ENCODE results near the gene PRPF4. TPM values are rescaled to one million over a fixed set of nuclear protein-coding genes. Genes with fewer than 3 reads are reported as not detected.

PRPF4 gene
- total RNA-seq, 6 experiments from 2014 or later = 6.9 to 13.0 (median 10.1) TPM

DNA sequence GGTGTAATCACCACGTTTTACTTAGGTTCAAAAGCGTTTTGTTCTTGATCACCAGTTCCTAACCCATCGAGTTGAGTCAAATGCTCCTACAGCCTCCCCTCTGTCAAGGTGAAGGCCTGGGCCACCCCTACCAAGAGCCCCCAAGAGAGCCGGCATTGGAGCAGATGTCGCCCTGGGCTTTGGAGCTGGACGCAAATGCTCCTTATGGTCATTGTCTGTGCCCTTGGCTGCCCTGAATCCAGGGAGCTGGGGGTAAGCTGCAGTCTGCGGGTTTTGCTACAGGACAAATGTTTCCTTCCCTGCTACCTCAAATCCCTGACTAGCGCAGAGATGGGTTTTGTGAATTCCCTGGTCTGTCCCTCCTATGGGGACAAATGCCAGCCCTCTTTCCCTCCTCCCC, 22.9 kb downstream of the PRPF4 start:
- TF ChIP-seq POLR2A (IDR thresholded peaks at IDR 0.05) = no peak
- intact Hi-C loops (cut with DNase I) = no loop called here
- DNase-seq = no peak
- Histone ChIP-seq H3K27ac (no peak overlapping the region), H3K27me3 (no peaks in the 10 kb centered on the region), H3K36me3 (peaks cover 0 to 5% (median 0%) of the 10 kb centered on the region in 4 donors), H3K9me3 (no peaks in the 10 kb centered on the region), H3K4me3 (no peak overlapping the region), H3K4me1 (no peaks in the 10 kb centered on the region)
- WGBS (ENCODE audit: insufficient coverage, low coverage, low lambda C conversion rate, missing lambda C conversion rate) = 33% methylated on average over 1 of the region's 8 CpGs
- no peak for ATAC-seq

DNA sequence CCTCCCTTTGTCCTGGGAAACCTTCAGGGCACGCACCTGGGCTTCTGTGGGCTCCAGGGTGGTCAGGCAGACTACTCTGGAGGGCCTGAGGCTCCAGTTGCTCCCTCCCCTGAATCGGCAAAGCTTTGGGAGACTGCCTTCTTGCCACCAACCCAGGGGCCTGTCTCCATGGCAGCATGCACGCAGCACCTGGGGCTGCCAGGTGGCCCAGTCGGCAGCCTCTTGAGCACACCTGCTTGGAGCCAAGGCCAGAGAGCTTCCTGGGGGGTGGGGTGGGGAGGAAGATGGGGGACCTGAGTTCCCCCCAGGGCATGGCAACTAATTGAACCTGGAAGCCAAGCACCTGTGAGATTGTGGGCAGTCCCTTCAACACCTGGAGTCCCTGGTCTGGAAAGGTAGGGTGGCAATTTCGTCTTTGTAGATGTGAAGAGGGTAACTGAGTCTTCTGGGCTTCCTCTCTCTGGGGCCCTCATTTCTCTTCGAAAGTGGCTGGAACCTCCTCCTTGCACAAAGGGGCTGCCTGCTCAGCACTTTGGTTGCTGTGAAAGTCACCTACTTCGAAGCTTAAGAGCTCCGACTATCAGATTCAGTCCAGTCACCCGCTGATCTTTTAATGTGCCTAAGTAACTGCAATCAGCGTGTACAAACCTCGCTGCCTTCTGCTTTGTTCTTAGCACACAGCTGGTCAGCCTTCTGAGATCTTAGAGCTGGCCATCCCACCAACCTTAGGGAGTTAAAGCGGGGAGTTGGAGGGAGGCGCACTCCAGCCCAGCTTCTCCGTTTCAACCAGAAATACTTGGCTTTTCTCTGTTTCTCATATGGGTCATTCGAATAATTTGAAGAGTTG, 23.7 kb downstream of the PRPF4 start:
- no peaks in the 10 kb centered on the region for H3K9me3 ChIP-seq
- no peak for TF ChIP-seq POLR2A (IDR thresholded peaks at IDR 0.05)
- TF ChIP-seq, protein P1, sequence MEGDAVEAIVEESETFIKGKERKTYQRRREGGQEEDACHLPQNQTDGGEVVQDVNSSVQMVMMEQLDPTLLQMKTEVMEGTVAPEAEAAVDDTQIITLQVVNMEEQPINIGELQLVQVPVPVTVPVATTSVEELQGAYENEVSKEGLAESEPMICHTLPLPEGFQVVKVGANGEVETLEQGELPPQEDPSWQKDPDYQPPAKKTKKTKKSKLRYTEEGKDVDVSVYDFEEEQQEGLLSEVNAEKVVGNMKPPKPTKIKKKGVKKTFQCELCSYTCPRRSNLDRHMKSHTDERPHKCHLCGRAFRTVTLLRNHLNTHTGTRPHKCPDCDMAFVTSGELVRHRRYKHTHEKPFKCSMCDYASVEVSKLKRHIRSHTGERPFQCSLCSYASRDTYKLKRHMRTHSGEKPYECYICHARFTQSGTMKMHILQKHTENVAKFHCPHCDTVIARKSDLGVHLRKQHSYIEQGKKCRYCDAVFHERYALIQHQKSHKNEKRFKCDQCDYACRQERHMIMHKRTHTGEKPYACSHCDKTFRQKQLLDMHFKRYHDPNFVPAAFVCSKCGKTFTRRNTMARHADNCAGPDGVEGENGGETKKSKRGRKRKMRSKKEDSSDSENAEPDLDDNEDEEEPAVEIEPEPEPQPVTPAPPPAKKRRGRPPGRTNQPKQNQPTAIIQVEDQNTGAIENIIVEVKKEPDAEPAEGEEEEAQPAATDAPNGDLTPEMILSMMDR (IDR thresholded peaks at IDR 0.05) = no peak
- intact Hi-C loops (cut with DNase I) = no loop called here
- no peaks in the 10 kb centered on the region for H3K27me3 ChIP-seq
- no peaks in the 10 kb centered on the region for H3K4me1 ChIP-seq
- ATAC-seq (no peak), DNase-seq (no peak)
- H3K27ac ChIP-seq = no peak overlapping the region
- no peaks in the 10 kb centered on the region for H3K36me3 ChIP-seq
- H3K4me3 ChIP-seq = no peak overlapping the region
- 84% methylated on average over 11 of the region's 15 CpGs for WGBS (ENCODE audit: insufficient coverage, low coverage, low lambda C conversion rate, missing lambda C conversion rate)

DNA sequence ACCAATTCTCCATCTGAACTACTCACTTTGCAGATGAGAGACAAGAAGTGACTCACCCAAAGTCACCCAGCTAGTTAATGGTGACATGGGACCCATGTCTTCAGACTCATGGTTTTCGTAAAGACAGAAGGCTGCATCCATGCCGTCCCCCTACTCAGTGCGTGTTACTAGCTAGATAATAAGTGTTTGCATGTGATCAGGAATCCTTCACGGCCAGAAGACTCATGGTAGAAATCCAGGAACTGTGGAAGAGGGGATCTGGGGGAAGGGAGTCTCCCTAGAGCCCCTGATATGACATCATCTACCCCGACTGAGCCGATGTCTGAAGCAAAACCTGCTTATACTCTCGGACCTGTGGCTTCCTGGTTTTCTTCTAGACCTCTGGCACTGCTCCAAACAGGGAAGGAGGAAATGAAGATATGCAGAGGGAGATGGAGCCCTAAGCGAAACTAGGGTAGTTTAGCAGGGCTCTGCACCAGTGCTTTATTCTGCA, 24.4 kb downstream of the PRPF4 start:
- ATAC-seq = peak; percentile 31 to 35 (median 34)
- intact Hi-C loops (cut with DNase I) = no loop called here
- TF ChIP-seq, protein P1 (IDR thresholded peaks at IDR 0.05) = no peak
- Histone ChIP-seq H3K27ac (no peak overlapping the region), H3K4me1 (no peaks in the 10 kb centered on the region), H3K9me3 (no peaks in the 10 kb centered on the region), H3K27me3 (no peaks in the 10 kb centered on the region), H3K4me3 (no peak overlapping the region), H3K36me3 (no peaks in the 10 kb centered on the region)
- no peak for DNase-seq
- 41% methylated on average over 8 of the region's 8 CpGs for WGBS (ENCODE audit: insufficient coverage, low coverage, low lambda C conversion rate, missing lambda C conversion rate)

DNA sequence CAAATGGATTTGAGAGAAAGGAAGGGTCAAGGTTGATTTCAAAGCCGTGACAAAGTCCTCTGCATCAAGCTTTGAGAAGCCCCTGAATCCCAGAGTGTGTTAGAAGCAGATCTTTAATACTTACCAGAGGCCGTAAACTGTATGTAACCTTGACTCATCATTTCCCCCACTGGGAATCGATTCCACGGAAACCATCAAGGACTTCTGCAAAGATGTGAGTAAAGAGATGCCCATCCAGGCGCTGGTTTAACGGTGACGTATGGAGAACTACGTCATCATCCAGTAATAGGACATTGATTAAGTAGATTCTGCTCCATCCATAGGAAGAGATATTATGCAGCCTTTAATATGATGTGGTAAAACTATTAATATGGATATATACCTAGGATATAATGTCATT, 26.1 kb downstream of the PRPF4 start:
- DNase-seq (no peak), ATAC-seq (no peak)
- intact Hi-C loops (cut with DNase I) = no loop called here
- Histone ChIP-seq H3K27ac (no peak overlapping the region), H3K4me3 (no peak overlapping the region), H3K27me3 (no peaks in the 10 kb centered on the region), H3K9me3 (no peaks in the 10 kb centered on the region), H3K36me3 (no peaks in the 10 kb centered on the region), H3K4me1 (no peaks in the 10 kb centered on the region)
- TF ChIP-seq, protein P1 (IDR thresholded peaks at IDR 0.05) = no peak
- no peak for TF ChIP-seq POLR2A (IDR thresholded peaks at IDR 0.05)
- WGBS (ENCODE audit: insufficient coverage, low coverage, low lambda C conversion rate, missing lambda C conversion rate) = 90% methylated on average over 8 of the region's 8 CpGs

DNA sequence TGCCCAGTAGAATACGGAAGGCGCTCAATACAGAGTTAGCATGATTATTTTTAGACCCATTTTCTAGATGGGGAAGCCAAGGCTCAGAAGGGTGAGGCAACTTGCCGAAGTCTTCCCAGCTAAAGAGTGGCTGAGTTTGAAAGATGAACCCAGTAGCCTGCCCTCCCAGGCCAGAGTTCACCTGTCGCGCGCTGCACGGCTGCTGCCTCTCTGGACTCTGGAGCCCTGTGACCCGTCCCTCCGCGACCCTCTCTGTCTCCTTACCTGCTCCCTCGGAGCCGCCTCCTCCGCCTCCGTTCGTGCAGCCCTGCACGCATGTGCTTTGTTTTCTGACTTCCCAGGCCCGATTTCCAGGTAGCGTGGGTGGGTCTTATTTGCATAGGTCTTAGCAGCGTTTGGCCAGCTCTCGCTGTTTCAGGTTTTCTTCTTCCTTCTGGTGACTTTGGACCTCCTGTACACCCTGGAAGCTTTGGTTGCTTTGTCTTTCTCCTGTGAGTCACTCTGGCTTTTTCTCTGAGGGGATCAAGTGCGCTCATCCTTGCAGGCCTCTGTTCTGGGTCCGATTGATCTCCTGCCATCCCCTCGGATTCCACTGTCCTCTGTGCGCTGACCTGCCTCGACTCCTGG, 27.4 kb downstream of the PRPF4 start, which contains the start of gene RNF183:
Gene RNF183, minus strand, starts transcription at position 585 of the 627 bp plus-strand sequence. CDS start 5,192 bp downstream, outside the sequence.
- Histone ChIP-seq H3K27me3 (no peaks in the 10 kb centered on the region), H3K4me1 (no peaks in the 10 kb centered on the region), H3K9me3 (no peaks in the 10 kb centered on the region), H3K27ac (no peak within 1 kb of the TSS), H3K36me3 (no peaks in the 10 kb centered on the region), H3K4me3 (no peak within 1 kb of the TSS)
- TF ChIP-seq, protein P1 (IDR thresholded peaks at IDR 0.05) = no peak
- TF ChIP-seq POLR2A (IDR thresholded peaks at IDR 0.05) = no peak
- 57% methylated on average over 24 of the region's 25 CpGs for WGBS (ENCODE audit: insufficient coverage, low coverage, low lambda C conversion rate, missing lambda C conversion rate)
- ATAC-seq (no peak), DNase-seq (no peak)
- intact Hi-C loops (cut with DNase I) = no loop called here
